Muscle of leg (tissue), 11 donors: Measurements from ENCODE around the gene NUBPL. TPM values are rescaled to one million over a fixed set of nuclear protein-coding genes. Genes with fewer than 3 reads are reported as not detected.
"Not testable (repeated sequence)": the region's sequence is repeated elsewhere in the genome, so short reads cannot be mapped to it uniquely, and the experiment has no call there.

Source experiments
- DNase-seq: peaks from one replicate; pipeline ENCODE4 v3.0.0; 2013
- H3K27ac ChIP-seq: one replicate; pipeline ENCODE4 v1.5.1; 2013; ENCODE audit warnings: mild to moderate bottlenecking, low read length, control low read depth
- H3K27me3 ChIP-seq: one replicate; pipeline ENCODE4 v1.6.1; 2013; ENCODE audit warnings: low read length; ENCODE audit not compliant: control insufficient read depth, insufficient read depth
- H3K36me3 ChIP-seq: one replicate; pipeline ENCODE4 v1.6.1; 2013; ENCODE audit warnings: low read length; ENCODE audit not compliant: control insufficient read depth, insufficient read depth
- H3K4me1 ChIP-seq: one replicate; pipeline ENCODE4 v1.6.1; 2013; ENCODE audit warnings: low read length; ENCODE audit not compliant: control insufficient read depth, insufficient read depth
- H3K4me3 ChIP-seq: one replicate; pipeline ENCODE4 v1.5.1; 2013; ENCODE audit warnings: low read length, control low read depth
- H3K9me3 ChIP-seq: replicated peaks from 2 replicates; pipeline ENCODE4 v1.6.1; 2013; ENCODE audit warnings: low read depth, low read length; ENCODE audit not compliant: control insufficient read depth
- WGBS: methylation state at CpG from one replicate; pipeline ENCODE4 v1.1.5; 2013; ENCODE audit warnings: missing lambda C conversion rate; ENCODE audit not compliant: insufficient coverage; 5-methylcytosine and 5-hydroxymethylcytosine counted together
- polyA plus RNA-seq, 8 donors: library from polyadenylated mRNA; unstranded; fragments of 120-200 nt; gene quantifications; one replicate each; pipeline versions ENCODE4 v1.2.1 to v1.2.3, GENCODE V29; 2013; ENCODE audit warnings: inconsistent platforms in 1 of 8, low replicate concordance in 1 of 8; ENCODE audit not compliant: insufficient read length in 8 of 8, insufficient read depth in 1 of 8
- total RNA-seq: library from RNA; stranded (reverse); fragments of 120-200 nt; gene quantifications from one replicate; pipeline ENCODE4 v1.2.4, GENCODE V29; 2013

The NUBPL gene
- total and polyA plus RNA-seq, 9 donors = 7.2 to 11.2 (median 8.2) TPM

- Histone ChIP-seq H3K36me3 (no peaks in the 10 kb centered on the region), H3K9me3 (no peaks in the 10 kb centered on the region), H3K27ac (no peak overlapping the region), H3K4me3 (no peak overlapping the region), H3K4me1 (no peaks in the 10 kb centered on the region), H3K27me3 (no peaks in the 10 kb centered on the region)
- WGBS = 81% methylated on average over 2 of the region's 3 CpGs
- no peak for DNase-seq
Observed at GRCh38 chr14:31690056-31690455, 128.9 kb downstream of the NUBPL start.

GRCh38 chr14:31692376-31692781 lies 131.2 kb downstream of the NUBPL start:
- peak; percentile 61 for DNase-seq
- WGBS = no CpG with 5 or more reads among the region's 1 CpG

GRCh38 chr14:31696378-31696777 lies 135.2 kb downstream of the NUBPL start:
- Histone ChIP-seq H3K4me1 (no peaks in the 10 kb centered on the region), H3K9me3 (no peaks in the 10 kb centered on the region), H3K27me3 (no peaks in the 10 kb centered on the region), H3K36me3 (no peaks in the 10 kb centered on the region), H3K27ac (no peak overlapping the region), H3K4me3 (no peak overlapping the region)
- DNase-seq = no peak
- WGBS = 50% methylated on average over 3 of the region's 4 CpGs

More at GRCh38 chr14:31692376-31692781, 131.2 kb downstream of the NUBPL start:
- Histone ChIP-seq H3K27me3 (no peaks in the 10 kb centered on the region), H3K27ac (no peak overlapping the region), H3K4me3 (no peak overlapping the region), H3K4me1 (no peaks in the 10 kb centered on the region), H3K36me3 (no peaks in the 10 kb centered on the region), H3K9me3 (no peaks in the 10 kb centered on the region)

GRCh38 chr14:31699809-31700208 lies 138.6 kb downstream of the NUBPL start:
- no peaks in the 10 kb centered on the region for H3K4me1 ChIP-seq
- no peaks in the 10 kb centered on the region for H3K27me3 ChIP-seq
- peaks cover 5% of the 10 kb centered on the region for H3K36me3 ChIP-seq
- no peak overlapping the region for H3K4me3 ChIP-seq
- H3K27ac ChIP-seq = no peak overlapping the region
- H3K9me3 ChIP-seq = no peaks in the 10 kb centered on the region
- no peak for DNase-seq

- 95% methylated on average over 28 of the region's 35 CpGs for WGBS
- no peak for DNase-seq
- no peaks in the 10 kb centered on the region for H3K27me3 ChIP-seq
Observed at GRCh38 chr14:31700282-31701074, 139.3 kb downstream of the NUBPL start.

GRCh38 chr14:31702130-31702529 lies 140.9 kb downstream of the NUBPL start:
- Histone ChIP-seq H3K4me1 (no peaks in the 10 kb centered on the region), H3K27ac (no peak overlapping the region), H3K9me3 (peaks cover 2% of the 10 kb centered on the region), H3K36me3 (peaks cover 5% of the 10 kb centered on the region), H3K4me3 (no peak overlapping the region), H3K27me3 (no peaks in the 10 kb centered on the region)
- WGBS = no CpG with 5 or more reads among the region's 2 CpGs
- no peak for DNase-seq

More at GRCh38 chr14:31700282-31701074, 139.3 kb downstream of the NUBPL start:
- H3K4me3 ChIP-seq = no peak overlapping the region
- no peaks in the 10 kb centered on the region for H3K9me3 ChIP-seq
- no peaks in the 10 kb centered on the region for H3K4me1 ChIP-seq
- peaks cover 5% of the 10 kb centered on the region for H3K36me3 ChIP-seq
- no peak overlapping the region for H3K27ac ChIP-seq

GRCh38 chr14:31703056-31703455 lies 141.9 kb downstream of the NUBPL start:
- peak; percentile 15 for DNase-seq
- Histone ChIP-seq H3K9me3 (peaks cover 2% of the 10 kb centered on the region), H3K27ac (no peak overlapping the region), H3K4me1 (no peaks in the 10 kb centered on the region), H3K36me3 (peaks cover 5% of the 10 kb centered on the region), H3K27me3 (no peaks in the 10 kb centered on the region), H3K4me3 (no peak overlapping the region)
- no CpG with 5 or more reads among the region's 2 CpGs for WGBS

GRCh38 chr14:31705731-31706130 lies 144.5 kb downstream of the NUBPL start:
- H3K36me3 ChIP-seq = peaks cover 5% of the 10 kb centered on the region
- WGBS = 92% methylated on average over 9 of the region's 14 CpGs
- H3K4me1 ChIP-seq = no peaks in the 10 kb centered on the region
- no peak for DNase-seq
- H3K27ac ChIP-seq = no peak overlapping the region
- H3K4me3 ChIP-seq = no peak overlapping the region
- H3K27me3 ChIP-seq = no peaks in the 10 kb centered on the region
- H3K9me3 ChIP-seq = peaks cover 2% of the 10 kb centered on the region

GRCh38 chr14:31708661-31709060 lies 147.5 kb downstream of the NUBPL start:
- H3K36me3 ChIP-seq, H3K4me1 ChIP-seq, H3K27ac ChIP-seq, H3K4me3 ChIP-seq, H3K9me3 ChIP-seq, DNase-seq, H3K27me3 ChIP-seq: not testable (repeated sequence)
- WGBS = 97% methylated on average over 5 of the region's 7 CpGs

- Histone ChIP-seq H3K27ac (no peak overlapping the region), H3K9me3 (no peaks in the 10 kb centered on the region), H3K4me1 (no peaks in the 10 kb centered on the region), H3K36me3 (no peaks in the 10 kb centered on the region), H3K4me3 (no peak overlapping the region), H3K27me3 (no peaks in the 10 kb centered on the region)
- WGBS = 91% methylated on average over 9 of the region's 18 CpGs
- DNase-seq = no peak
Observed at GRCh38 chr14:31712244-31713127, 151.3 kb downstream of the NUBPL start.
